ENCODE data around the gene ANKRD23.

DNA sequence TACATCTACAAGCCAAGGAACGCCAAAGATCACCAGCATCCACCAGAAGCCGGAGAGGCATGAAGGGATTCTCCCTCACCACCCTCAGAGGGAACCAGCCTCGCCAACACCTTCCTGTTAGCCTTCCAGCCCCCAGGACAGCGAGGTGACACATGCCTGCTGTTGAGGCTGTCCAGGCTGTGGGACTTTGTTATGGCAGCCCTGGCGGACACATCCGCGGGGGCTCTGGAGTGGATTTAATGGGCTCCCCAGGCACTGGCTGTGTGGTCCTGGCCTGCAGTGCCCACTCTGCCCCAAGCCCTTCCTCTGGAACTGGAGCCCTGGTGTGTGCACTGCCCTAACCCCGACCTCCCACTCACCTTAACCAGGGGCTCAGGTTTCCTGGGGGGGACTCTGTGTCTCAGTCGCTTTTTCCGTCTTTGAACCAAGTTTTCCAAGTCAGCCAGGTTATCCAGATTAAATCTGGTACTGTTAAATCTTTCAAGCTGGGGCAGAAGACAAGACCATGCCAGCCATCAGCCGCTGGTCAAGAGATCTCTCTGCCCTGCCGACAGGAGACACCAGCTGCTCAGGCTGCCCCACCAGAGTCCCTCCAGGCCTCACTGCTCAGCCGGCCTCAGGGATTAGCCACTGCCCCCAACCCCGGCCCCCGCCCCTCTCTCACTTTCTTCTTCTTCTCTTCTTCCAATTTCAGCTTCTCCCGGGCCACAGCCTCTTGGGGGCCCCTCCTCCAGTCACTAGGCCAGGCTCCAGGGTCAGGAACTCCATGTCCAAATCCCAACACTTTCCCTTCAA lies 1.9 kb downstream of the ANKRD23 start:
- TF ChIP-seq EZH2phosphoT487 (IDR thresholded peaks at IDR 0.05; ENCODE audit: low read depth) (no peak), CTCF (IDR thresholded peaks at IDR 0.05; ENCODE audit: low read depth, low read length) (no peak)
